Liver (tissue), 9 donors: ENCODE results near the gene ITGB3. TPM values are rescaled to one million over a fixed set of nuclear protein-coding genes. Genes with fewer than 3 reads are reported as not detected.

Experiments
- DNase-seq: peaks from one replicate; pipeline ENCODE4 v3.0.0-alpha.2; 2017; ENCODE audit warnings: low spot score
- H3K27ac ChIP-seq, 2 donors: one replicate each; pipeline ENCODE4 v1.7.0; 2013; ENCODE audit warnings: inconsistent platforms in 2 of 2, low read length in 2 of 2, control low read depth in 1 of 2, low read depth in 1 of 2, mild to moderate bottlenecking in 1 of 2
- H3K27me3 ChIP-seq, 4 donors: one replicate each; pipeline versions ENCODE4 v1.6.1 to v1.7.0; 2013; ENCODE audit warnings: low read length in 3 of 4, inconsistent platforms in 1 of 4, mild to moderate bottlenecking in 1 of 4, moderate library complexity in 1 of 4; ENCODE audit not compliant: control insufficient read depth in 4 of 4, insufficient read depth in 4 of 4
- H3K36me3 ChIP-seq, 4 donors: one replicate each; pipeline versions ENCODE4 v1.6.1 to v1.7.0; 2013; ENCODE audit warnings: low read length in 3 of 4, mild to moderate bottlenecking in 3 of 4, low read depth in 1 of 4, moderate library complexity in 1 of 4; ENCODE audit not compliant: control insufficient read depth in 4 of 4, insufficient read depth in 3 of 4
- H3K4me1 ChIP-seq, 4 donors: one replicate each; pipeline versions ENCODE4 v1.6.1 to v1.7.0; 2013; ENCODE audit warnings: low read length in 3 of 4, mild to moderate bottlenecking in 3 of 4, moderate library complexity in 1 of 4; ENCODE audit not compliant: control insufficient read depth in 4 of 4, insufficient read depth in 4 of 4
- H3K4me3 ChIP-seq, 3 donors: one replicate each; pipeline versions ENCODE4 v1.6.1 to v1.7.0; 2013; ENCODE audit warnings: low read length in 3 of 3, control low read depth in 1 of 3, low read depth in 1 of 3, mild to moderate bottlenecking in 1 of 3
- H3K9ac ChIP-seq, 2 donors: one replicate each; pipeline ENCODE4 v1.7.0; 2013; ENCODE audit warnings: low read length in 2 of 2, mild to moderate bottlenecking in 2 of 2, moderate library complexity in 2 of 2, control low read depth in 1 of 2, low read depth in 1 of 2
- H3K9me3 ChIP-seq, 4 donors: one replicate each; pipeline versions ENCODE4 v1.6.1 to v1.7.0; 2013; ENCODE audit warnings: low read length in 3 of 4; ENCODE audit not compliant: control insufficient read depth in 4 of 4
- GABPA ChIP-seq, 2 donors: IDR thresholded peaks in 1 of 2; conservative IDR thresholded peaks in 1 of 2; 2 replicates each; pipeline ENCODE4 v1.6.1; 2016; ENCODE audit warnings: antibody characterized with exemption in 2 of 2, mild to moderate bottlenecking in 1 of 2, moderate library complexity in 1 of 2
- HNF4A ChIP-seq, 2 donors: conservative IDR thresholded peaks; 2 replicates each; pipeline ENCODE4 v1.6.1; 2016; ENCODE audit warnings: antibody characterized with exemption in 2 of 2, mild to moderate bottlenecking in 2 of 2
- NR2F2 ChIP-seq: IDR thresholded peaks from 2 replicates; pipeline ENCODE4 v1.6.1; 2016; ENCODE audit warnings: antibody characterized with exemption
- RAD21 ChIP-seq, 2 donors: IDR thresholded peaks; 2 replicates each; pipeline ENCODE4 v1.6.1; 2016; ENCODE audit warnings: antibody characterized with exemption in 2 of 2, mild to moderate bottlenecking in 2 of 2
- RXRA ChIP-seq, 2 donors: IDR thresholded peaks; 2 replicates each; pipeline ENCODE4 v1.6.1; 2017 to 2018; ENCODE audit warnings: antibody characterized with exemption in 2 of 2, mild to moderate bottlenecking in 1 of 2
- TAF1 ChIP-seq: conservative IDR thresholded peaks from 2 replicates; pipeline ENCODE4 v1.6.1; 2016; ENCODE audit warnings: antibody characterized with exemption, mild to moderate bottlenecking
- YY1 ChIP-seq: IDR thresholded peaks from 2 replicates; pipeline ENCODE4 v1.6.1; 2016; ENCODE audit warnings: antibody characterized with exemption, mild to moderate bottlenecking
- WGBS: extraction: QIAGEN DNeasy Blood & Tissue Kit; methylation state at CpG from one replicate; pipeline ENCODE4 v1.1.7; 2013; 5-methylcytosine and 5-hydroxymethylcytosine counted together
- polyA plus RNA-seq, 2 donors: library from polyadenylated mRNA; stranded (reverse) in 1 of 2; unstranded in 1 of 2; fragments of 200-250 nt in 1 of 2; fragments of >200 nt in 1 of 2; fragmentation: Nextera tagmentation in 1 of 2; extraction: Ambion mirVana in 1 of 2; gene quantifications; one replicate each; pipeline versions ENCODE4 v1.2.1 to v1.2.3, GENCODE V29; 2013 to 2015
- total RNA-seq, 2 donors: library from RNA; depleted of rRNA; stranded (reverse); fragments of >200 nt; gene quantifications; one replicate each; pipeline ENCODE4 v1.2.3, GENCODE V29; 2014
- TF ChIP-seq, protein P1 (sequence below): IDR thresholded peaks from 2 replicates; pipeline ENCODE4 v1.6.1; 2016; ENCODE audit warnings: antibody characterized with exemption
- TF ChIP-seq, protein P2 (sequence below): IDR thresholded peaks from 2 replicates; pipeline ENCODE4 v1.6.1; 2016; ENCODE audit warnings: antibody characterized with exemption
- TF ChIP-seq, protein P3 (sequence below): fragments of 150-350 bp; IDR thresholded peaks from 2 replicates; pipeline ENCODE4 v1.5.1; 2017; ENCODE audit warnings: improper control_type of control experiment, low read depth, low read length; ENCODE audit not compliant: missing input control
- donor health status: healthy.
- donor health status: healthy.
- donor health status: healthy.
- donor health status: healthy.
- donor health status: healthy.

ITGB3 gene
- total and polyA plus RNA-seq, 4 donors: 0.47 to 33.4 (median 3.8) TPM

DNA sequence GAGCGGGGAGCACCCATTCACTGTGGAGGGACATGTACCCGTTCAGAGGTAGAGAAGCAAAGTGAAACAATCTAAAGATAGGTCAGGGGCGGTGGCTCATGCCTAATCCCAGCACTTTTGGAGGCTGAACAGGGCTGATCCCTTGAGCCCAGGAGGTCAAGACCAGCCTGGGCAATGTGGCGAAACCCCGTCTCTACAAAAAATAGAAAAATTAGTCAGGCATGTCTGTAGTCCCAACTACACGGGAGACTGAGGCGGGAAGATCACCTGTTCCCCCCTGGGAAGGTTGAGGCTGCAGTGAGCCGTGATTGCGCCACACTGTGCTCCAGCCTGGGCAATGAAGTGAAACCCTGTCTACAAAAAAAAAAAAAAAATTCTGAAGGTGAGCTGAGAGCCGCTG lies 22.8 kb upstream of the ITGB3 start:
- Histone ChIP-seq H3K36me3 (no peaks in the 10 kb centered on the region), H3K9ac (peak overlapping the region; percentile 5 to 56), H3K27me3 (no peaks in the 10 kb centered on the region), H3K27ac (peak overlapping the region; percentile 73 to 81), H3K4me3 (peak overlapping the region; percentile 38 to 78 (median 40)), H3K4me1 (peaks cover 0 to 19% (median 11%) of the 10 kb centered on the region in 4 donors), H3K9me3 (no peaks in the 10 kb centered on the region)
- WGBS: 38% methylated on average over 10 of the region's 10 CpGs
- DNase-seq: no peak
- TF ChIP-seq RAD21 (IDR thresholded peaks at IDR 0.05): peak in 1 of 2 donors; percentile 43
- peak in 1 of 2 donors; percentile 55 for TF ChIP-seq RXRA (IDR thresholded peaks at IDR 0.05)
- TF ChIP-seq, protein P1, sequence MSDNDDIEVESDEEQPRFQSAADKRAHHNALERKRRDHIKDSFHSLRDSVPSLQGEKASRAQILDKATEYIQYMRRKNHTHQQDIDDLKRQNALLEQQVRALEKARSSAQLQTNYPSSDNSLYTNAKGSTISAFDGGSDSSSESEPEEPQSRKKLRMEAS: no peak
- TF ChIP-seq YY1: peak; percentile 44

DNA sequence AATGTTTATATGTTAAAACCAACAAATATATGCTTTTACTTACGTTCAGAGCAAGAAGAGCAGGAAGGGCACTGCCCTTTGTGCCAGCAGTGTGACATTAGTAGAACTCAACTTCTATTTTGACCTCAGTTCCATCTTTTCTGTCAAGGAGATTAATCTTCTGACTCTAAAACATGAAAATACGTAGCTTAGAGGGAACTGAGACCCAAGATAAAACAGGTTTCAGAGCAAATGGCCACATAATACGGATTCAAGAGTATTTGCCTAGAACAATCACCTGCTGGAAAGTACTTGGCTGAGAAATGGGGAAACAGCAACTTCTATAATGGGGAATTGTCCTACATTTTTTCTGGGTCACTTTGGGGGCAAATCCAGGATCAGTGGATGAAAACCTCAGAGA lies 22.3 kb upstream of the ITGB3 start:
- Histone ChIP-seq H3K9ac (peak overlapping the region in 1 of 2 donors; percentile 5), H3K27ac (peak overlapping the region; percentile 73 to 81), H3K9me3 (no peaks in the 10 kb centered on the region), H3K27me3 (no peaks in the 10 kb centered on the region), H3K36me3 (no peaks in the 10 kb centered on the region), H3K4me3 (peak overlapping the region in 2 of 3 donors; percentile 40 to 78), H3K4me1 (peaks cover 0 to 19% (median 11%) of the 10 kb centered on the region in 4 donors)
- 34% methylated on average over 3 of the region's 3 CpGs for WGBS
- TF ChIP-seq, protein P2, sequence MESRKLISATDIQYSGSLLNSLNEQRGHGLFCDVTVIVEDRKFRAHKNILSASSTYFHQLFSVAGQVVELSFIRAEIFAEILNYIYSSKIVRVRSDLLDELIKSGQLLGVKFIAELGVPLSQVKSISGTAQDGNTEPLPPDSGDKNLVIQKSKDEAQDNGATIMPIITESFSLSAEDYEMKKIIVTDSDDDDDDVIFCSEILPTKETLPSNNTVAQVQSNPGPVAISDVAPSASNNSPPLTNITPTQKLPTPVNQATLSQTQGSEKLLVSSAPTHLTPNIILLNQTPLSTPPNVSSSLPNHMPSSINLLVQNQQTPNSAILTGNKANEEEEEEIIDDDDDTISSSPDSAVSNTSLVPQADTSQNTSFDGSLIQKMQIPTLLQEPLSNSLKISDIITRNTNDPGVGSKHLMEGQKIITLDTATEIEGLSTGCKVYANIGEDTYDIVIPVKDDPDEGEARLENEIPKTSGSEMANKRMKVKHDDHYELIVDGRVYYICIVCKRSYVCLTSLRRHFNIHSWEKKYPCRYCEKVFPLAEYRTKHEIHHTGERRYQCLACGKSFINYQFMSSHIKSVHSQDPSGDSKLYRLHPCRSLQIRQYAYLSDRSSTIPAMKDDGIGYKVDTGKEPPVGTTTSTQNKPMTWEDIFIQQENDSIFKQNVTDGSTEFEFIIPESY: peak; percentile 25
- no peak for TF ChIP-seq TAF1
- TF ChIP-seq HNF4A (conservative IDR thresholded peaks at IDR 0.05): no peak
- no peak for DNase-seq

- no peak for TF ChIP-seq NR2F2
- TF ChIP-seq, protein P3, sequence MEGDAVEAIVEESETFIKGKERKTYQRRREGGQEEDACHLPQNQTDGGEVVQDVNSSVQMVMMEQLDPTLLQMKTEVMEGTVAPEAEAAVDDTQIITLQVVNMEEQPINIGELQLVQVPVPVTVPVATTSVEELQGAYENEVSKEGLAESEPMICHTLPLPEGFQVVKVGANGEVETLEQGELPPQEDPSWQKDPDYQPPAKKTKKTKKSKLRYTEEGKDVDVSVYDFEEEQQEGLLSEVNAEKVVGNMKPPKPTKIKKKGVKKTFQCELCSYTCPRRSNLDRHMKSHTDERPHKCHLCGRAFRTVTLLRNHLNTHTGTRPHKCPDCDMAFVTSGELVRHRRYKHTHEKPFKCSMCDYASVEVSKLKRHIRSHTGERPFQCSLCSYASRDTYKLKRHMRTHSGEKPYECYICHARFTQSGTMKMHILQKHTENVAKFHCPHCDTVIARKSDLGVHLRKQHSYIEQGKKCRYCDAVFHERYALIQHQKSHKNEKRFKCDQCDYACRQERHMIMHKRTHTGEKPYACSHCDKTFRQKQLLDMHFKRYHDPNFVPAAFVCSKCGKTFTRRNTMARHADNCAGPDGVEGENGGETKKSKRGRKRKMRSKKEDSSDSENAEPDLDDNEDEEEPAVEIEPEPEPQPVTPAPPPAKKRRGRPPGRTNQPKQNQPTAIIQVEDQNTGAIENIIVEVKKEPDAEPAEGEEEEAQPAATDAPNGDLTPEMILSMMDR: no peak
- no peak for TF ChIP-seq RXRA (IDR thresholded peaks at IDR 0.05)
- 95% methylated on average over 3 of the region's 3 CpGs for WGBS
- Histone ChIP-seq H3K9me3 (no peaks in the 10 kb centered on the region), H3K9ac (no peak overlapping the region), H3K4me1 (peaks cover 0 to 19% (median 11%) of the 10 kb centered on the region in 4 donors), H3K27me3 (no peaks in the 10 kb centered on the region), H3K36me3 (no peaks in the 10 kb centered on the region), H3K4me3 (no peak overlapping the region), H3K27ac (no peak overlapping the region)
- no peak for DNase-seq
Measured at GRCh38 chr17:47231866-47232265, 21.8 kb upstream of the ITGB3 start.

- no peak overlapping the region for H3K27ac ChIP-seq
- H3K9ac ChIP-seq: no peak overlapping the region
- H3K27me3 ChIP-seq: no peaks in the 10 kb centered on the region
- DNase-seq: no peak
- no peak overlapping the region for H3K4me3 ChIP-seq
- H3K36me3 ChIP-seq: no peaks in the 10 kb centered on the region
- peaks cover 0 to 19% (median 11%) of the 10 kb centered on the region in 4 donors for H3K4me1 ChIP-seq
- 72% methylated on average over 2 of the region's 2 CpGs for WGBS
- H3K9me3 ChIP-seq: no peaks in the 10 kb centered on the region
- TF ChIP-seq GABPA (IDR thresholded peaks at IDR 0.05 in 1 of 2, conservative IDR thresholded peaks at IDR 0.05 in 1 of 2) (no peak), HNF4A (conservative IDR thresholded peaks at IDR 0.05) (peak; percentile 9 to 12)
Measured at GRCh38 chr17:47232465-47232864, 21.2 kb upstream of the ITGB3 start.
